ENCODE results near the gene GAB2.
A peak's percentile ranks its signal among the peaks of the same experiment; 100 is the strongest.
"Not testable (repeated sequence)": the region's sequence is repeated elsewhere in the genome, so short reads cannot be mapped to it uniquely, and the experiment has no call there.

GAB2 gene

GRCh38 chr11:78187366-78188285, 230.0 kb downstream of the GAB2 start:
- DNase-seq (ENCODE audit: low read depth) = peak; percentile 70

- no peak for DNase-seq (ENCODE audit: low read depth)
Measured at GRCh38 chr11:78181185-78181584, 236.4 kb downstream of the GAB2 start.

GRCh38 chr11:78180751-78181150, 236.9 kb downstream of the GAB2 start:
- no peak for DNase-seq (ENCODE audit: low read depth)

- DNase-seq (ENCODE audit: low read depth) = no peak
Measured at GRCh38 chr11:78179459-78180071, 238.1 kb downstream of the GAB2 start.

GRCh38 chr11:78177216-78177615, 240.4 kb downstream of the GAB2 start:
- no peak for DNase-seq (ENCODE audit: low read depth)

- DNase-seq (ENCODE audit: low read depth) = no peak
Measured at GRCh38 chr11:78176605-78177141, 240.9 kb downstream of the GAB2 start.

GRCh38 chr11:78175862-78176261, 241.8 kb downstream of the GAB2 start:
- DNase-seq (ENCODE audit: low read depth) = not testable (repeated sequence)

GRCh38 chr11:78171951-78172350, 245.7 kb downstream of the GAB2 start:
- no peak for DNase-seq (ENCODE audit: low read depth)

GRCh38 chr11:78170874-78171549, 246.6 kb downstream of the GAB2 start:
- no peak for DNase-seq (ENCODE audit: low read depth)

- DNase-seq (ENCODE audit: low read depth) = no peak
Measured at GRCh38 chr11:78170413-78170812, 247.2 kb downstream of the GAB2 start.

GRCh38 chr11:78168539-78169477, 248.8 kb downstream of the GAB2 start:
- no peak for DNase-seq (ENCODE audit: low read depth)

- DNase-seq (ENCODE audit: low read depth) = no peak
Measured at GRCh38 chr11:78166855-78167469, 250.7 kb downstream of the GAB2 start.
